Activated CD8-positive, alpha-beta T cell treated with anti-CD3 and anti-CD28 coated beads, Interleukin-2, amount 10 ng/mL, durations not matched to agents 7 days and 5 days (primary cell): ENCODE data around the gene FSTL4. TPM values are rescaled to one million over a fixed set of nuclear protein-coding genes. Genes with fewer than 3 reads are reported as not detected.

ENCODE experiments used
- ATAC-seq: fragments of 150-1000 bp; cut with Tn5 transposase; one replicate; pipeline ENCODE4 v1.10.0; 2021; ENCODE audit warnings: moderate library complexity
- CTCF ChIA-PET: fragments of 350-600 bp; sonication (Branson Sonifier 250); formaldehyde crosslinking; loops from one replicate; lab custom pipeline; 2021; ENCODE audit warnings: antibody characterized with exemption; lab: Charles Lee
- POLR2A ChIA-PET: fragments of 350-600 bp; sonication (Branson Sonifier 250); formaldehyde crosslinking; loops from one replicate; lab custom pipeline; 2021; ENCODE audit warnings: antibody characterized with exemption; lab: Charles Lee
- DNase-seq: peaks from one replicate; pipeline ENCODE4 v3.0.0-alpha.2; 2020
- H3K27ac Mint-ChIP-seq: one replicate; pipeline ENCODE4 v1.8.0; 2021; ENCODE audit warnings: mild to moderate bottlenecking, mixed read lengths
- H3K27me3 Mint-ChIP-seq: one replicate; pipeline ENCODE4 v1.8.0; 2021; ENCODE audit warnings: low read depth, mixed read lengths
- H3K36me3 Mint-ChIP-seq: one replicate; pipeline ENCODE4 v1.8.0; 2021; ENCODE audit warnings: low read depth, mixed read lengths
- H3K4me1 Mint-ChIP-seq: one replicate; pipeline ENCODE4 v1.8.0; 2021; ENCODE audit warnings: low read depth, mixed read lengths
- H3K4me3 Mint-ChIP-seq: one replicate; pipeline ENCODE4 v1.8.0; 2021; ENCODE audit warnings: mild to moderate bottlenecking, mixed read lengths
- H3K9me3 Mint-ChIP-seq: one replicate; pipeline ENCODE4 v1.8.0; 2022; ENCODE audit warnings: mixed read lengths; ENCODE audit not compliant: insufficient read depth
- total RNA-seq, 2 experiments: library from RNA; stranded (reverse); gene quantifications; one replicate each; pipeline ENCODE4 v1.2.3, GENCODE V29; 2021

FSTL4 gene
- total RNA-seq, 2 experiments from 2014 or later = not detected

GRCh38 chr5:133508845-133509741 is 103.2 kb downstream of the FSTL4 start:
- ChIA-PET POLR2A (no interaction called here), CTCF (no interaction called here)
- DNase-seq (no peak), ATAC-seq (no peak)
- peaks cover 2% of the 10 kb centered on the region for H3K27me3 Mint-ChIP-seq
- H3K9me3 Mint-ChIP-seq = no peaks in the 10 kb centered on the region
- peaks cover 5% of the 10 kb centered on the region for H3K4me1 Mint-ChIP-seq
- H3K27ac Mint-ChIP-seq = no peak overlapping the region
- no peak overlapping the region for H3K4me3 Mint-ChIP-seq
- no peaks in the 10 kb centered on the region for H3K36me3 Mint-ChIP-seq

- peaks cover 5% of the 10 kb centered on the region for H3K4me1 Mint-ChIP-seq
- no peaks in the 10 kb centered on the region for H3K9me3 Mint-ChIP-seq
- no peak overlapping the region for H3K4me3 Mint-ChIP-seq
- DNase-seq (no peak), ATAC-seq (no peak)
- peaks cover 2% of the 10 kb centered on the region for H3K27me3 Mint-ChIP-seq
- ChIA-PET CTCF (no interaction called here), POLR2A (no interaction called here)
- H3K36me3 Mint-ChIP-seq = no peaks in the 10 kb centered on the region
- H3K27ac Mint-ChIP-seq = no peak overlapping the region
Observed at GRCh38 chr5:133508331-133508730, 104.0 kb downstream of the FSTL4 start.

DNA sequence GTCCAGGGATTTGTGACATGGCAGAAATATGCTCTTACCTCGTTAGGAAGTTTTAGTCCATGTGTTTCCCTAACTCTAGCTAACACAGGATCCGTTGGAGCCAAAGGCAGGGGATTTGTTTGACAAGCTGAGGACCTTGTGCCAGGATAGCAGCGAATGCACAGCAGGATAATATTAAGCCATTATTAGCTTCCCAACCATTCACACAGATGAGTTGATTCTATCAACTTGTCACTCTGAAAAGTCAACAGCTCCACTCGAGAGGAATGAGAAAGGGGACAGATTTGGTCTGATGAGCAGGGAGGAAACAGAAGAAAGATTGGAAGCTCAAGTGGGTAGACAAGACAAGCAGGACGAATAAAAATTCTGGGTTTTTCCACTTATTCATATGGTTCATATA is 106.2 kb downstream of the FSTL4 start:
- CTCF ChIA-PET = no interaction called here
- POLR2A ChIA-PET = no interaction called here
- no peak overlapping the region for H3K27ac Mint-ChIP-seq
- peaks cover 5% of the 10 kb centered on the region for H3K27me3 Mint-ChIP-seq
- no peaks in the 10 kb centered on the region for H3K9me3 Mint-ChIP-seq
- DNase-seq (no peak), ATAC-seq (no peak)
- peaks cover 5% of the 10 kb centered on the region for H3K4me1 Mint-ChIP-seq
- H3K36me3 Mint-ChIP-seq = no peaks in the 10 kb centered on the region
- no peak overlapping the region for H3K4me3 Mint-ChIP-seq

DNA sequence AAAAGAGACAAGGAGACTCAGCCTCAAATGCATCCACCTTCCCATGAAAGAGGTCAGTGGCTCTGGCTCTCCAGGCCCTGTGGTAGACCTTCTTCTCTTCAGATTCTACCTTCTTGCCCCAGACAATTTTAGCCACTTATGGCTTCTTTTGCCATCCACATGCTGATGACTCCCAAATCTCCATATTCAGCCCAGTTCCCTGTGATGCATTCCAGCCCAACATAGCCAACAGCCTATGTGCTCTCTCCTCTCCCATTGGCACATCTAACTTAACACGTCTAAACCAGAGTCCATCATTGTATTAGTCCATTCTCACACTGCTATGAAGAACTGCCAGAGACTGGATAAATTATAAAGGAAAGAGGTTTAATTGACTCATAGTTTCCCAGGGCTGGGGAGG is 108.8 kb downstream of the FSTL4 start:
- H3K36me3 Mint-ChIP-seq = no peaks in the 10 kb centered on the region
- no peak overlapping the region for H3K27ac Mint-ChIP-seq
- ChIA-PET POLR2A (no interaction called here), CTCF (no interaction called here)
- H3K9me3 Mint-ChIP-seq = no peaks in the 10 kb centered on the region
- peaks cover 7% of the 10 kb centered on the region for H3K27me3 Mint-ChIP-seq
- DNase-seq (no peak), ATAC-seq (no peak)
- H3K4me1 Mint-ChIP-seq = no peaks in the 10 kb centered on the region
- no peak overlapping the region for H3K4me3 Mint-ChIP-seq

DNA sequence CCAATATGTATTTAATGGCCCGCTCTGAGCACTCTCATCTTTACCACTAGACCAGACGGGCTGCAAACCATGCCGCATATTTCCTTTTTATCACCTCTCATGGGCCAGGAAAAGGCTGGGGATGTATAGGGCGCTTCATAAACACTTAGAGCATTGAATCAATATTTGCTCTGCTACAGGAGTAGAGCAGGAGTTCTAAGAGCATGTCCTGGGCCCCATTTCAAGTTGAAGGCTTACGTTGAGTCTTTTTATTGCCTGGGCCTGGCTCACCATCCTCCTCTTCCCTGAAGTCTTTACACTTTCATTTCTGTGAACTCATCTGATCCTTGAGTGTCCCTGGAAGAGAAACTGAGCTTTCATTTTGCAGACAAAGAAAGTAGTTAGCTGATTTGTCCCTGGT is 112.4 kb downstream of the FSTL4 start:
- ATAC-seq (no peak), DNase-seq (no peak)
- no peaks in the 10 kb centered on the region for H3K4me1 Mint-ChIP-seq
- H3K27ac Mint-ChIP-seq = no peak overlapping the region
- CTCF ChIA-PET = no interaction called here
- no peaks in the 10 kb centered on the region for H3K36me3 Mint-ChIP-seq
- no peak overlapping the region for H3K4me3 Mint-ChIP-seq
- no peaks in the 10 kb centered on the region for H3K9me3 Mint-ChIP-seq
- peaks cover 11% of the 10 kb centered on the region for H3K27me3 Mint-ChIP-seq
- POLR2A ChIA-PET = no interaction called here

DNA sequence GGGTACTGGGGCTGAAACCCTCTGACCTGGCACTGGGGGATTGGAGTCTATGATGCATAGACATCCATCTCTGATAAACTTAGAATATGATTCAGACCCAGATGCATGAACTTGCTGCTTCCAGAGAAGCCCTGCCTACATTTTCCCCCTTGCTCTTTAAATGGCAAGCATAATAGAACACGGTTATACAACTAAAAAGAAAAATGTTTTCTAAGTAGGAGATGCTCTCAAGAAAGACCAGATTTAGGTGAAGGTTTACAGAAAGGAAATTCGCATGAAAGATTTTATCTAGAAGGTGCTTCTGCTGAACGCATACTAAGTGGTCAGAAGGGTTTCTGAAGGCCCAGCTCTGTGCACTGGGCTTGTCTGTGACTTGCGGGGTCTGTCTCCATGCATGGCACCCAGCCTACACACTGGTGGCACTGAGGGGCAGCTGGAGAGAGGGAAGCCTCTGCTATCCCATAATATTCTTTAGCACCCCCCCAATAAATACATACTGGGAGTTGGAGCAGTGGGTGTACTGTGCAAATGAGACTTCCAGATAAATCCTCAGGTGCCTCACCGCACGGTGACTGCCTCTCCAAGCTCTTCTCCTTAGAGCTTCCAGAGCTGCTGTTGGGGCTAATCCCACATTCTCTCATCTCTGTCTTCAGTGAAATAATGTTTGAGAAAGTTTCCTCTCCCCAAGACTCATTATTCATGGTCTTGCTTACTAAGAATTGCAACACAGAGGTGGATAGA is 114.6 kb downstream of the FSTL4 start:
- ChIA-PET CTCF (no interaction called here), POLR2A (no interaction called here)
- H3K9me3 Mint-ChIP-seq = no peaks in the 10 kb centered on the region
- no peak for ATAC-seq
- H3K36me3 Mint-ChIP-seq = no peaks in the 10 kb centered on the region
- H3K27ac Mint-ChIP-seq = no peak overlapping the region
- peaks cover 12% of the 10 kb centered on the region for H3K27me3 Mint-ChIP-seq
- H3K4me1 Mint-ChIP-seq = no peaks in the 10 kb centered on the region
- H3K4me3 Mint-ChIP-seq = no peak overlapping the region
- DNase-seq = no peak

GRCh38 chr5:133496631-133497030 is 115.7 kb downstream of the FSTL4 start:
- Mint-ChIP-seq H3K36me3 (no peaks in the 10 kb centered on the region), H3K27ac (no peak overlapping the region), H3K4me1 (no peaks in the 10 kb centered on the region), H3K27me3 (peaks cover 7% of the 10 kb centered on the region), H3K9me3 (no peaks in the 10 kb centered on the region), H3K4me3 (no peak overlapping the region)
- ChIA-PET POLR2A (no interaction called here), CTCF (no interaction called here)
- ATAC-seq = no peak
- no peak for DNase-seq

DNA sequence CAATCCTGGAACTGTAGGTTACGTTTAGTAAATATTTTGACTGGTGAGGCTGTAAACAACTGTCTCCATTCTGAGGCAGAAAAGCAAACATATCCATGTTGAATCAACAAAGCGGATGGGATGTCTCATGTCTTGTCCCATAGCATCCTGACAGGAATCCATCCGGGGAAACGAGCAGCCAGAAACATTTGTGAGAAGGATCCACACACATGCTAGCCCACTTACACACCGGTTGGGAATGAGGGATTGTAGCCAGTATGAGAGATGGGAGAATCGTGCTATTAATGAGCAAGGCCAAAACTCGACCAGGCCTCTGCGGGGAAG is 117.5 kb downstream of the FSTL4 start:
- no peaks in the 10 kb centered on the region for H3K4me1 Mint-ChIP-seq
- ATAC-seq (no peak), DNase-seq (no peak)
- no peak overlapping the region for H3K4me3 Mint-ChIP-seq
- peaks cover 5% of the 10 kb centered on the region for H3K27me3 Mint-ChIP-seq
- no peaks in the 10 kb centered on the region for H3K36me3 Mint-ChIP-seq
- POLR2A ChIA-PET = no interaction called here
- H3K9me3 Mint-ChIP-seq = no peaks in the 10 kb centered on the region
- CTCF ChIA-PET = no interaction called here
- no peak overlapping the region for H3K27ac Mint-ChIP-seq

DNA sequence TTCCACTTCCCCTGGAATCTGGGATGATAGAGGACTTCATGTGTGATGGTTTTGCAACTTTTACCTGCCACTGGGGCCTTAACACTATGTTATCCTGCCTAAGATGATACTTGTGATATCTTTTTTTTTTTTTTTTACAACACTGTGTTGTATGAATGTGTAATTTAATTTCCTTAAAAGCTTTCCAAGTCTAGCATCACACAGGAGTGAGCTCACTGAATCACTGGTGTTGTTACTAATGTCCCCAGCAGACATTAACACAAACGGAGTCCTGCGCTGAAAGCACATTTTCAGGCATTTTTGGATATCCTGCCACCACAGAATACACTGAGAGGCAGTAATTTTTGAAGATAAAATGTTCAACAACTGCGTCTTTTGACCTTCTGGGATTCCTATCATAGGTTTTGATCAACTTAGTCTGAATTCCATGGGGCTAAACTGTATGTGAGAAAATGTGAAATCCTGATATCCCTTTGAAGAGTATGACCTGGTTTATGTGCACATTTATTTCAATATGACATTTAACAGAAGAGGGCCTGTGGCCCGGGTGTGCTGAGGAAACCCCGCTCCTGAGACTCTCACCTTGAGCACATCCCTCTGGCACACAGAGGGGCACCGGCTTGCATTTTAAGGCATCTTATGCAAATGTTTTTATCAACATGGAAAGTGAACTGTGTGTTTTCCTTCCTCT is 118.0 kb downstream of the FSTL4 start:
- no peak for DNase-seq
- CTCF ChIA-PET = no interaction called here
- Mint-ChIP-seq H3K27ac (no peak overlapping the region), H3K4me3 (no peak overlapping the region), H3K27me3 (peaks cover 5% of the 10 kb centered on the region), H3K36me3 (no peaks in the 10 kb centered on the region), H3K4me1 (no peaks in the 10 kb centered on the region), H3K9me3 (no peaks in the 10 kb centered on the region)
- POLR2A ChIA-PET = no interaction called here
- ATAC-seq = no peak

GRCh38 chr5:133489632-133490031 is 122.7 kb downstream of the FSTL4 start:
- Mint-ChIP-seq H3K27me3 (peaks cover 5% of the 10 kb centered on the region), H3K4me3 (no peak overlapping the region), H3K36me3 (no peaks in the 10 kb centered on the region), H3K27ac (no peak overlapping the region), H3K9me3 (no peaks in the 10 kb centered on the region), H3K4me1 (no peaks in the 10 kb centered on the region)
- ChIA-PET POLR2A (no interaction called here), CTCF (interaction anchor here (0.8 kb wide), 1 partner anchor 550 kb away, joined by 3 read pairs; no protein-coding TSS in a partner anchor)
- ATAC-seq (peak; percentile 33), DNase-seq (peak; percentile 24)

DNA sequence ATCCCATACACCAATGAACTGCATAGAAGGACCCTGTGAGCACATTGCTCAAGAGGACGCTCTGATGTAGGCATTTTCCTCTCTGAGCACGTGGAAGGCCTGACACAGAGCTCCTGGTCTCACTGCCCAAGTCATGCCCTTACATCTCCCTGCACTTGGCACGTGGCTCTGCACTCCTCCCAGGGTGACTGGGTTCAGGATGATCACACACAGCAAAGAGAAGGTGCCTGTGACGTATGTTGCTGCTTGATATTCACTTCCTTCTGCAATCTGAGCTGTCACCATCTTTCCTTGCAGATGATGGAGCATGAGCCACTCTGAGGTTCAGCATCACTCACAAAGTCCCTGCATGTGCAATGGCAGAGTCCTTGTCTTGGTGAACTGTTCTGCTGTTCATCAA is 125.2 kb downstream of the FSTL4 start:
- ChIA-PET CTCF (interaction anchor here (1.2 kb wide), 1 partner anchor 382 kb away, joined by 3 read pairs; no protein-coding TSS in a partner anchor), POLR2A (no interaction called here)
- Mint-ChIP-seq H3K9me3 (no peaks in the 10 kb centered on the region), H3K27me3 (peaks cover 7% of the 10 kb centered on the region), H3K27ac (no peak overlapping the region), H3K36me3 (no peaks in the 10 kb centered on the region), H3K4me1 (no peaks in the 10 kb centered on the region), H3K4me3 (no peak overlapping the region)
- ATAC-seq (no peak), DNase-seq (no peak)

DNA sequence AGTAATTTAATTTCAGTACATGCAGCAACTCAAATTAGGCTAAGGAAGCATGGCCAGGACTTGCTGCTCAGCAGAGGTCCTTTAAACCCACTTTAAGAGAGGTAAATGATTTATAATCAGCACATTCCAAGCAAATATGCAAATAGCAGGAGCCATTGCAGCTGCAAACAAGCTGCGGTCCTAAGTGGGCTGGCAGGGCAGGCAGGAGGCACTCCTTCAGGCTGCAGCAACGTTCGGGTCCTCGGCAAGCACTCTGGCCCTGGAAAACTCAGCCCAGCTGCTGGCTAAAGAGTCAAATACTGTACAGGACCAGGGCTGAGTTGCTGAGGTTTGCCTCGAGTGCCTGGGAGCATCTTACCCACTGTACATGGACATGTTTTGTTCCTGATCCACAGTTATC is 126.9 kb downstream of the FSTL4 start:
- Mint-ChIP-seq H3K9me3 (no peaks in the 10 kb centered on the region), H3K4me1 (no peaks in the 10 kb centered on the region), H3K27me3 (peaks cover 7% of the 10 kb centered on the region), H3K4me3 (no peak overlapping the region), H3K36me3 (no peaks in the 10 kb centered on the region), H3K27ac (no peak overlapping the region)
- DNase-seq (no peak), ATAC-seq (no peak)
- ChIA-PET CTCF (no interaction called here), POLR2A (no interaction called here)
